AG09319 (cell line): ENCODE data around the gene GRAP2.

ENCODE experiments used
- DNase-seq: peaks from one replicate; pipeline ENCODE4 v3.0.0-alpha.2; 2010; ENCODE audit warnings: low read depth; ENCODE audit errors: extremely low read depth
- CTCF ChIP-seq: IDR thresholded peaks from 2 replicates; pipeline ENCODE4 v1.5.1; 2011; ENCODE audit warnings: low read depth, mild to moderate bottlenecking, inconsistent platforms, low read length, moderate library complexity

Gene GRAP2

DNA sequence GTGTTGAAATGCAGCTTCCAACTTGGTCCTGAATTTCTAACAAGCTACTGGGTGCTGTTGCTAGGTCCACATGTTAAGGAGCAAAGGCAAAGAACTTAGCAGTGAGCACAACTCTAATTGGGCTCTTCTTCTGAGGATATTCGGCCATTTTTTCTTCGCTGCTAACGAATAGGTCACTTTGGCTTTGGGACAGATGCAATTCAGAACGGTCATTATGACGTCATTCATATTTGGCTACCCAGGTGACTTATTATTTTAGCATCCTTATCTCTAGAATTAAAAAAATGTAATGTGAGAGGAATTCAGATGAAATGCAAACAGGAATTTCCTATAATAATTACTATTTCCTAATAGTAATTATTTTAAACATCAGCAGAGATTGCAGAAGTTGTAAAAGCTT is 73.2 kb downstream of the GRAP2 start:
- no peak for DNase-seq
- no peak for TF ChIP-seq CTCF

DNA sequence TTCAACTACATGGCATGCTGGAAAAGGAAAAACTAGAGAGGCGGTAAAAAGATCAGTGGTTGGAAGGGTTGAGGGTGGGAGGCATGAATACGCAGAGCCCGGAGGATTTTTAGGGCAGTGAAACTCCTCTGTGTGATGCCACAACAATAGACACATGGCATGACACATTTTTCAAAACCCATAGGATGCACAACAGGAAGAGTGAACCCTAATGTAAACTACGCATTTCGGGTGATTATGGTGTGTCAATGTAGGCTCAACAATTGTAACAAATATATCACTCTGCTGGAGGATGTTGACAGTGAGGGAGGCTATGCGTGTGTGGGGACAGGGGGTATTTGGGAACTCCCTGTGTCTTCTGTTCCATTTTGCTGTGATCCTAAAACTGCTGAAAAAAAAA is 78.2 kb downstream of the GRAP2 start:
- DNase-seq: no peak
- no peak for TF ChIP-seq CTCF

GRCh38 chr22:39979458-39979857 is 78.6 kb downstream of the GRAP2 start:
- TF ChIP-seq CTCF: no peak
- DNase-seq: no peak

- no peak for DNase-seq
- no peak for TF ChIP-seq CTCF
These were observed 79.7 kb downstream of the GRAP2 start for GRCh38 chr22:39980596-39980995.

- no peak for TF ChIP-seq CTCF
- no peak for DNase-seq
These were observed 82.5 kb downstream of the GRAP2 start for GRCh38 chr22:39983346-39983745.

GRCh38 chr22:39984006-39984405 is 83.1 kb downstream of the GRAP2 start:
- TF ChIP-seq CTCF: no peak
- no peak for DNase-seq

DNA sequence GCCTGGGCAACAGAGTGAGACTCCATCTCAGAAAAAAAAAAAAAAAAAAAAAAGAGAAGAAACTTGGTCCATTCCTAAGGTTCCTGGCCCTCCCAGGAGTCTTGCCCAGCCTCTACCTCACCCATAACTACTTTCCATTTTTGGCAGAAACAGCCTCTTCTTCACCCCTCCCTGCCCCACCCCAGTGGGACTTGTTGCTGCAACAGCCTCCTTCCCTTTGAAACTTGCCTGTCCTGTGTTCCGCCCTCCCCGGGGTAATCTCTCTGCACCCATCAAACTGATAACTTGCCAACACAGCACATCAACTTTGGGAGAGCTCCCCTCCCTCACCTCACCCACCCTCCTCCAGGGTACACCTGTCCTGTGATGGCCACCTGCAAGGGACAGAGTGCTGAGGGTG is 83.9 kb downstream of the GRAP2 start:
- DNase-seq: no peak
- no peak for TF ChIP-seq CTCF
